Effector memory CD4-positive, alpha-beta T cell (primary cell): ENCODE data around the gene GZMM.

Experiments
- DNase-seq, 3 donors: peaks; one replicate each; pipeline ENCODE4 v3.0.0-alpha.2; 2020
- H3K27ac ChIP-seq: 2 replicates; pipeline ENCODE4 v1.7.0; 2013; ENCODE audit warnings: mild to moderate bottlenecking, low read length, moderate library complexity; ENCODE audit not compliant: insufficient read depth, poor library complexity, severe bottlenecking
- H3K27me3 ChIP-seq: replicated peaks from 2 replicates; pipeline ENCODE4 v1.7.0; 2013; ENCODE audit warnings: mild to moderate bottlenecking, low read length; ENCODE audit not compliant: insufficient read depth, control insufficient read depth, poor library complexity, severe bottlenecking
- H3K36me3 ChIP-seq: 2 replicates; pipeline ENCODE4 v1.7.0; 2013; ENCODE audit warnings: mild to moderate bottlenecking, low read length, moderate library complexity; ENCODE audit not compliant: control insufficient read depth, insufficient read depth
- H3K4me1 ChIP-seq: 2 replicates; pipeline ENCODE4 v1.7.0; 2013; ENCODE audit warnings: low read length, mild to moderate bottlenecking; ENCODE audit not compliant: control insufficient read depth, insufficient read depth, poor library complexity, severe bottlenecking
- H3K4me3 ChIP-seq: 2 replicates; pipeline ENCODE4 v1.7.0; 2013; ENCODE audit warnings: low read length, low read depth, mild to moderate bottlenecking; ENCODE audit not compliant: insufficient read depth, poor library complexity, severe bottlenecking
- H3K9me3 ChIP-seq: 2 replicates; pipeline ENCODE4 v1.7.0; 2013; ENCODE audit warnings: mild to moderate bottlenecking, low read length, moderate library complexity; ENCODE audit not compliant: control insufficient read depth

Gene GZMM

GRCh38 chr19:525857-526419, 17.9 kb upstream of the GZMM start:
- H3K9me3 ChIP-seq = no peaks in the 10 kb centered on the region
- DNase-seq = no peak
- no peaks in the 10 kb centered on the region for H3K36me3 ChIP-seq
- no peak overlapping the region for H3K4me3 ChIP-seq
- H3K4me1 ChIP-seq = no peaks in the 10 kb centered on the region
- H3K27ac ChIP-seq = no peak overlapping the region
- peaks cover 3% of the 10 kb centered on the region for H3K27me3 ChIP-seq

DNA sequence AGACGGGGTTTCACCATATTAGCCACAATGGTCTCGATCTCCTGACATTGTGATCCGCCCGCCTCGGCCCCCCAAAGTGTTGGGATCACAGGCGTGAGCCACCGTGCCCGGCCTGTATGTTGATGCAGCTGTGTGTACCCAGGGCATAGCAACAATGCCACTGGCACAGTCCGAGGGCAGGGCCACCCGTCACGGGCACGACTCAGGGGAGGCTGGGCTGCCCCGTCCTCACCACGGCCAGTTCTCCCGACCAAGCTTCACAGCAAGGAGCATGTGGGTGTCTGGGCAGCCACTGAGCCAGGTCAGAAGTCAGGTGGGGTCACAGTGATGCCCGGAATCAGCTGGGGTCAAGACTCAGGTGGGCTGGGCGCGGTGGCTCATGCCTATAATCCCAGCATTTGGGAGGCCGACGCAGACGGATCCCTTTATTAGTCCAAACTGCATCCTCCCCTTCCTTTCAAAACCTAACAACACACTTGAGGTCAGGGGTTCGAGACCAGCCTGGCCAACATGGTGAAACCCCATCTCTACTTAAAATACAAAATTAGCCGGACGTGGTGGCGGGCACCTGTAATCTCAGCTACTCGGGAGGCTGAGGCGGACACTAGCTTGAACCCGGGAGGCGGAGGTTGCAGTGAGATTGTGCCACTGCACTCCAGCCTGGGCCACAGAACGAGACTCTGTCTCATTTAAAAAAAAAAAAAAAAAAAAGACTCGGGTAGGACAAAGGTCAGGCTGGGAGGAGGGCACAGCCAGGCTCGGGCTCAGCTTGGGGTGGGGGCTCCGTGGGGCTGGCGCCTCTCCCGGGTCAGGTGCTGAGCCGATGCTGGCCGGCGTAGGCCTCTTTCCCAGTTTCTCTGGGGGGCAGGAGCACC, 13.5 kb upstream of the GZMM start:
- peak overlapping the region; percentile 71 for H3K4me3 ChIP-seq
- H3K9me3 ChIP-seq = no peaks in the 10 kb centered on the region
- H3K27ac ChIP-seq = peak overlapping the region; percentile 86
- peaks cover 16% of the 10 kb centered on the region for H3K4me1 ChIP-seq
- no peak for DNase-seq
- H3K36me3 ChIP-seq = peaks cover 4% of the 10 kb centered on the region
- peaks cover 1% of the 10 kb centered on the region for H3K27me3 ChIP-seq

DNA sequence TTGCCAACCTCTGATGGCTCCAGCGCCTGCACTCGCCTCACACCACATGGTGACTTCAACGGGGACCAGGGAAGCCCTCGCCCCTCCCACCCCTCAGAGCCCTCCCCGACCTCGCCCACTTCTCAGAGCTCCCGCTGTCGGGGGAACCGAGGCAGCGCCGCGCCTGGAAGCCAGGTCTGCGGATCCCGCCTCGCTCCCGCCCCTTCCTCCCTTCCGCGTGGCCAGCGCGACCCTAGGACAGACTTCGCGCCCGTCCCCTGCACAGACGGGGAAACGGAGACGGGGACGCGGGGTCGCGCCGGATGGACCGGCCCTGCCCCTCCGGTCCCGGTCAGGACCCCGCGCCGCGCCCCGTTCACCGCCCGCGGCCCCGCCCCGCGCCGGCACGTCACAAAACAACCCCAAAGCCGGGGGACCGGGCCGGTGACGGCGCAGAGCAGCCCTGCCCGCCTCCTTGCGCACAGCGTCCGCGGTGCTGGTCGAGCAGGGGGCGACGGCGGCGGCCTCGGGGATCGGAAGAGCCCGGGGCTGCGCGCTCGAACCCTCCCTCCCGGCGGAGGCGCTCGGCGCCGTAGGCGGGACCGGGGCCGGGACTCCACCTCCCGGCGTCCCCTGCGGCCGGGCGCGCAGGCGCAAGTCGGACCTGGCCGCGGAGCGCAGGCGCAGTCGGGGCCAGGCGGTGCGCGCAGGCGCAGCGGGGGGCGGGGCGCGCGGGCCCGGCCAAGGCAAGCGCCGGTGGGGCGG, 12.7 kb upstream of the GZMM start:
- Histone ChIP-seq H3K9me3 (no peaks in the 10 kb centered on the region), H3K27me3 (no peaks in the 10 kb centered on the region), H3K4me3 (peak overlapping the region; percentile 71), H3K4me1 (peaks cover 16% of the 10 kb centered on the region), H3K36me3 (peaks cover 12% of the 10 kb centered on the region), H3K27ac (peak overlapping the region; percentile 86)
- peak; percentile 81 to 82 (median 81) for DNase-seq

- no peaks in the 10 kb centered on the region for H3K9me3 ChIP-seq
- H3K27me3 ChIP-seq = no peaks in the 10 kb centered on the region
- no peak for DNase-seq
- H3K4me1 ChIP-seq = peaks cover 16% of the 10 kb centered on the region
- H3K36me3 ChIP-seq = peaks cover 19% of the 10 kb centered on the region
- H3K27ac ChIP-seq = peak within 1 kb of the TSS; percentile 86
- H3K4me3 ChIP-seq = peak within 1 kb of the TSS; percentile 78
Observed at GRCh38 chr19:531753-532560, 11.9 kb upstream of the GZMM start, which contains the start of gene CDC34. CDC34 (plus strand) TSS chr19:531760; CDS start chr19:531932, 172 bp downstream.

- H3K9me3 ChIP-seq = no peaks in the 10 kb centered on the region
- H3K4me3 ChIP-seq = peak overlapping the region; percentile 78
- H3K27me3 ChIP-seq = no peaks in the 10 kb centered on the region
- peaks cover 16% of the 10 kb centered on the region for H3K4me1 ChIP-seq
- peak in 1 of 3 donors; percentile 24 for DNase-seq
- H3K36me3 ChIP-seq = peaks cover 21% of the 10 kb centered on the region
- H3K27ac ChIP-seq = peak overlapping the region; percentile 65
Observed at GRCh38 chr19:532561-533363, 11.1 kb upstream of the GZMM start.

- H3K4me3 ChIP-seq = peak overlapping the region; percentile 78
- H3K9me3 ChIP-seq = no peaks in the 10 kb centered on the region
- no peak overlapping the region for H3K27ac ChIP-seq
- peaks cover 16% of the 10 kb centered on the region for H3K4me1 ChIP-seq
- H3K36me3 ChIP-seq = peaks cover 28% of the 10 kb centered on the region
- no peak for DNase-seq
- H3K27me3 ChIP-seq = no peaks in the 10 kb centered on the region
Observed at GRCh38 chr19:533364-534058, 10.3 kb upstream of the GZMM start.

DNA sequence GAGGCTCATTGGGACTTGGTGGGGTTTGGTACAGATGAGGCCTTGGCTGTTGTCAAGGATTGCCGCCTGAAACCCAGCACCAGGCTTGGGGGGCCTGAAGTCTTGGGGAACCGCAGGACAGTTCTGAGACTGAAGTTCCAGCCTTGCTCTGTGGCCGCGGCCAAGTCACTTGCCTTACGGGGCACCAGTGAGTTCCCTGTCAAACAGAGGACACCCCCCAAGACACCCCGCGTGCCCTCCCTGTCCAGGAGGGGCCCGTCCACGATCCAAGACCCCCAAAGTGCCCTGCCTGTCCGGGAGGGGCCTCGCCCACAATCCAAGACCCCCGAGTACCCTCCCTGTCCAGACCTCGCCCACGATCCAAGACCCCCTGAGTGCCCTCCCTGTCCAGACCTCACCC, 9.8 kb upstream of the GZMM start:
- Histone ChIP-seq H3K27me3 (no peaks in the 10 kb centered on the region), H3K27ac (no peak overlapping the region), H3K4me1 (peaks cover 16% of the 10 kb centered on the region), H3K4me3 (no peak overlapping the region), H3K36me3 (peaks cover 33% of the 10 kb centered on the region), H3K9me3 (no peaks in the 10 kb centered on the region)
- no peak for DNase-seq

- Histone ChIP-seq H3K27me3 (no peaks in the 10 kb centered on the region), H3K9me3 (no peaks in the 10 kb centered on the region), H3K4me3 (no peak overlapping the region), H3K4me1 (peaks cover 16% of the 10 kb centered on the region), H3K27ac (no peak overlapping the region), H3K36me3 (peaks cover 40% of the 10 kb centered on the region)
- no peak for DNase-seq
Observed at GRCh38 chr19:535017-535835, 8.6 kb upstream of the GZMM start.
